Osteocyte (in vitro differentiated cells): ENCODE results near the gene SLC23A2. TPM values are rescaled to one million over a fixed set of nuclear protein-coding genes. Genes with fewer than 3 reads are reported as not detected.

Source experiments
- DNase-seq: peaks from one replicate; pipeline ENCODE4 v3.0.0; 2021; ENCODE audit warnings: mixed read lengths; ENCODE audit not compliant: unreplicated experiment; ENCODE audit errors: extremely low spot score
- H3K27ac Mint-ChIP-seq: one replicate; pipeline ENCODE4 v1.8.0; 2021; ENCODE audit warnings: mild to moderate bottlenecking, mixed read lengths; ENCODE audit not compliant: unreplicated experiment
- H3K27me3 Mint-ChIP-seq: one replicate; pipeline ENCODE4 v1.8.0; 2021; ENCODE audit warnings: mixed read lengths; ENCODE audit not compliant: unreplicated experiment
- H3K36me3 Mint-ChIP-seq: one replicate; pipeline ENCODE4 v1.8.0; 2021; ENCODE audit warnings: mixed read lengths; ENCODE audit not compliant: unreplicated experiment
- H3K4me1 Mint-ChIP-seq: one replicate; pipeline ENCODE4 v1.8.0; 2021; ENCODE audit warnings: mixed read lengths; ENCODE audit not compliant: unreplicated experiment
- H3K4me3 Mint-ChIP-seq: one replicate; pipeline ENCODE4 v1.8.0; 2021; ENCODE audit warnings: mild to moderate bottlenecking, moderate library complexity, mixed read lengths; ENCODE audit not compliant: unreplicated experiment
- H3K9me3 Mint-ChIP-seq: one replicate; pipeline ENCODE4 v1.8.0; 2021; ENCODE audit warnings: mixed read lengths; ENCODE audit not compliant: unreplicated experiment
- CTCF ChIP-seq: fragments of 200-600 bp; sonication (generic); IDR thresholded peaks from 2 replicates; pipeline ENCODE4 v1.5.0; 2021; ENCODE audit warnings: antibody characterized with exemption, mild to moderate bottlenecking, moderate library complexity
- total RNA-seq: library from RNA; stranded (reverse); gene quantifications from 2 replicates; pipeline ENCODE4 v1.2.1, GENCODE V29; 2021

The SLC23A2 gene
- total RNA-seq, 1 donor from 2014 or later, result 23.1 TPM

- H3K27ac Mint-ChIP-seq, result no peak overlapping the region
Measured at GRCh38 chr20:4999788-5000187, 1.5 kb downstream of the SLC23A2 start.

GRCh38 chr20:4998160-4998651, 3.1 kb downstream of the SLC23A2 start:
- no peak for DNase-seq
- Mint-ChIP-seq H3K27ac (no peak overlapping the region), H3K27me3 (no peaks in the 10 kb centered on the region), H3K4me1 (peaks cover 22% of the 10 kb centered on the region), H3K4me3 (no peak overlapping the region), H3K9me3 (no peaks in the 10 kb centered on the region), H3K36me3 (no peaks in the 10 kb centered on the region)
- TF ChIP-seq CTCF, result peak; percentile 15

More at GRCh38 chr20:4999788-5000187, 1.5 kb downstream of the SLC23A2 start:
- no peak for DNase-seq
- Mint-ChIP-seq H3K4me1 (peaks cover 22% of the 10 kb centered on the region), H3K27me3 (no peaks in the 10 kb centered on the region), H3K4me3 (peak overlapping the region; percentile 86), H3K9me3 (no peaks in the 10 kb centered on the region), H3K36me3 (no peaks in the 10 kb centered on the region)
- TF ChIP-seq CTCF, result no peak

GRCh38 chr20:4997222-4997621, 4.1 kb downstream of the SLC23A2 start:
- no peaks in the 10 kb centered on the region for H3K36me3 Mint-ChIP-seq
- TF ChIP-seq CTCF, result no peak
- H3K27me3 Mint-ChIP-seq, result no peaks in the 10 kb centered on the region
- H3K4me3 Mint-ChIP-seq, result no peak overlapping the region
- no peaks in the 10 kb centered on the region for H3K9me3 Mint-ChIP-seq
- no peak for DNase-seq
- peaks cover 22% of the 10 kb centered on the region for H3K4me1 Mint-ChIP-seq
- no peak overlapping the region for H3K27ac Mint-ChIP-seq

- no peak overlapping the region for H3K4me3 Mint-ChIP-seq
- no peak for TF ChIP-seq CTCF
Measured at GRCh38 chr20:4989570-4989969, 11.7 kb downstream of the SLC23A2 start.

GRCh38 chr20:4987130-4987529, 14.2 kb downstream of the SLC23A2 start:
- no peak for DNase-seq
- Mint-ChIP-seq H3K27ac (no peak overlapping the region), H3K4me1 (peaks cover 21% of the 10 kb centered on the region), H3K36me3 (no peaks in the 10 kb centered on the region), H3K4me3 (no peak overlapping the region), H3K27me3 (no peaks in the 10 kb centered on the region), H3K9me3 (no peaks in the 10 kb centered on the region)
- no peak for TF ChIP-seq CTCF

More at GRCh38 chr20:4989570-4989969, 11.7 kb downstream of the SLC23A2 start:
- Mint-ChIP-seq H3K9me3 (no peaks in the 10 kb centered on the region), H3K27me3 (no peaks in the 10 kb centered on the region), H3K36me3 (no peaks in the 10 kb centered on the region), H3K4me1 (peaks cover 19% of the 10 kb centered on the region), H3K27ac (no peak overlapping the region)
- DNase-seq, result no peak
